Endothelial cell of umbilical vein (primary cell): ENCODE data around the gene RGS21. TPM values are rescaled to one million over a fixed set of nuclear protein-coding genes. Genes with fewer than 3 reads are reported as not detected.

Experiments
- BruUV-seq: library from RNA; stranded (reverse); fragments of 400-500 nt; replicated peaks from 2 replicates; lab custom pipeline; 2021; lab: Mats Ljungman, UMichigan
- CTCF ChIA-PET: fragments of 300-600, 350-600 bp; sonication (Branson Sonifier 250); formaldehyde crosslinking; loops from one replicate; lab custom pipeline; 2021; ENCODE audit warnings: antibody characterized with exemption, inconsistent platforms; lab: Charles Lee
- POLR2A ChIA-PET: fragments of 300-600, 350-600 bp; sonication (Branson Sonifier 250); formaldehyde crosslinking; loops from one replicate; lab custom pipeline; 2021; ENCODE audit warnings: antibody characterized with exemption, inconsistent platforms; lab: Charles Lee
- DNase-seq: peaks from one replicate; pipeline ENCODE4 v3.0.0-alpha.2; 2011; ENCODE audit warnings: low read depth, low spot score
- FAIRE-seq: peaks from 2 replicates; lab custom pipeline; 2011; peaks lifted over from hg19 to GRCh38; lab: Jason Lieb, UNC
- H2AFZ ChIP-seq: 2 replicates; pipeline ENCODE4 v1.6.0; 2012; ENCODE audit warnings: low read depth, low read length, control low read depth, inconsistent platforms
- H3K27ac ChIP-seq: 2 replicates; pipeline ENCODE4 v1.5.1; 2011; ENCODE audit warnings: low read depth, mild to moderate bottlenecking, control low read depth, low read length, moderate library complexity; ENCODE audit not compliant: insufficient read depth
- H3K27me3 ChIP-seq, 2 experiments: 2 replicates each; pipeline versions ENCODE4 v1.6.0 to v1.6.1; 2011; ENCODE audit warnings: low read length in 2 of 2, mixed read lengths in 1 of 2; ENCODE audit not compliant: control insufficient read depth in 2 of 2, insufficient read depth in 2 of 2
- H3K36me3 ChIP-seq, 2 experiments: 2 replicates in 1 of 2; 3 replicates in 1 of 2; pipeline ENCODE4 v1.5.1; 2011; ENCODE audit warnings: low read length in 2 of 2, mild to moderate bottlenecking in 1 of 2, moderate library complexity in 1 of 2; ENCODE audit not compliant: control insufficient read depth in 2 of 2, insufficient read depth in 2 of 2; ENCODE audit errors: extremely low read depth in 1 of 2
- H3K4me1 ChIP-seq: 3 replicates; pipeline ENCODE4 v1.5.1; 2011; ENCODE audit warnings: mild to moderate bottlenecking, low read length; ENCODE audit not compliant: control insufficient read depth, insufficient read depth; ENCODE audit errors: extremely low read depth
- H3K4me2 ChIP-seq: 2 replicates; pipeline ENCODE4 v1.6.1; 2011; ENCODE audit warnings: low read length, control low read depth, mixed read lengths; ENCODE audit not compliant: insufficient read depth
- H3K4me3 ChIP-seq, 3 experiments: fragments of 200-600 bp in 1 of 3; sonication (generic), shearing (Covaris generic) in 1 of 3; replicated peaks in 1 of 3; 2 replicates each; pipeline ENCODE4 v1.5.1; 2011 to 2016; ENCODE audit warnings: control low read depth in 3 of 3, low read length in 3 of 3, mild to moderate bottlenecking in 2 of 3, inconsistent platforms in 1 of 3, low read depth in 1 of 3, moderate library complexity in 1 of 3; ENCODE audit not compliant: insufficient read depth in 1 of 3
- H3K79me2 ChIP-seq: 2 replicates; pipeline ENCODE4 v1.6.0; 2012; ENCODE audit warnings: low read length, inconsistent platforms; ENCODE audit not compliant: control insufficient read depth, insufficient read depth
- H3K9ac ChIP-seq: replicated peaks from 2 replicates; pipeline ENCODE3; 2011; ENCODE audit warnings: low read length, control low read depth; ENCODE audit not compliant: insufficient read depth; ENCODE audit errors: extremely low read depth
- H3K9me1 ChIP-seq: replicated peaks from 3 replicates; pipeline ENCODE4 v1.6.0; 2011; ENCODE audit warnings: mild to moderate bottlenecking, low read length; ENCODE audit not compliant: control insufficient read depth, insufficient read depth; ENCODE audit errors: extremely low read depth
- H3K9me3 ChIP-seq: replicated peaks from 2 replicates; pipeline ENCODE4 v1.5.1; 2012; ENCODE audit warnings: low read length, inconsistent platforms; ENCODE audit not compliant: control insufficient read depth, insufficient read depth
- H4K20me1 ChIP-seq: replicated peaks from 2 replicates; pipeline ENCODE3; 2011; ENCODE audit warnings: mild to moderate bottlenecking, low read length; ENCODE audit not compliant: control insufficient read depth, insufficient read depth; ENCODE audit errors: extremely low read depth
- CTCF ChIP-seq, 2 donors: IDR thresholded peaks; 1 replicate in 1 of 2; 2 replicates in 1 of 2; pipeline ENCODE4 v1.5.1; 2011; ENCODE audit warnings: low read length in 2 of 2, mild to moderate bottlenecking in 2 of 2, moderate library complexity in 2 of 2, control low read depth in 1 of 2, inconsistent platforms in 1 of 2, low read depth in 1 of 2; ENCODE audit not compliant: insufficient read depth in 1 of 2; ENCODE audit errors: extremely low read depth in 1 of 2
- EZH2 ChIP-seq: IDR thresholded peaks from 2 replicates; pipeline ENCODE4 v1.6.1; 2012; ENCODE audit warnings: borderline replicate concordance, low read depth, mild to moderate bottlenecking, moderate library complexity, low read length, inconsistent platforms; ENCODE audit not compliant: severe bottlenecking
- GATA2 ChIP-seq: IDR thresholded peaks from 2 replicates; pipeline ENCODE4 v1.7.0; 2011; ENCODE audit warnings: low read depth, mild to moderate bottlenecking, moderate library complexity, mixed read lengths, low read length; ENCODE audit not compliant: insufficient read length, insufficient read depth
- JUN ChIP-seq: IDR thresholded peaks from 2 replicates; pipeline ENCODE4 v1.6.1; 2011; ENCODE audit warnings: borderline replicate concordance, low read depth; ENCODE audit not compliant: insufficient read length, insufficient read depth
- MAX ChIP-seq: IDR thresholded peaks from 2 replicates; pipeline ENCODE4 v1.6.1; 2011; ENCODE audit not compliant: insufficient read depth, insufficient read length
- POLR2A ChIP-seq: IDR thresholded peaks from 2 replicates; pipeline ENCODE4 v1.6.1; 2012; ENCODE audit warnings: low read depth, mild to moderate bottlenecking, control low read depth, low read length
- dilution Hi-C: fragments of 300-500 bp; cut with MboI; formaldehyde crosslinking; loops from one replicate; pipeline ENCODE4 v1.15.0; 2019; ENCODE audit warnings: low sequenced_read_pairs; ENCODE audit not compliant: extremely low pct_ligation_motif_present
- intact Hi-C: fragments of 100-400 bp; cut with micrococcal nuclease; formaldehyde crosslinking; loops from one replicate; pipeline ENCODE4 v1.10.0; 2022
- polyA plus RNA-seq, 4 experiments: library from polyadenylated mRNA; depleted of rRNA in 3 of 4; stranded (reverse) in 3 of 4; unstranded in 1 of 4; fragments of >200 nt; gene quantifications; 2 replicates each; pipeline versions ENCODE4 v1.2.1 to v1.2.3, GENCODE V29; 2011 to 2012; ENCODE audit warnings: missing spikeins in 1 of 4
- total RNA-seq: library from RNA; stranded (reverse); gene quantifications from 2 replicates; pipeline ENCODE4 v1.2.3, GENCODE V29; 2021

RGS21 gene
- total and polyA plus RNA-seq, 2 donors (not counting 3 experiments of a cell fraction or from before 2014, with no cell fraction given), result not detected

GRCh38 chr1:192268468-192269052 lies 48.2 kb upstream of the RGS21 start:
- Histone ChIP-seq H3K79me2 (no peaks in the 10 kb centered on the region), H4K20me1 (no peaks in the 10 kb centered on the region), H3K27ac (no peak overlapping the region), H3K9me3 (no peaks in the 10 kb centered on the region), H2AFZ (no peak overlapping the region), H3K4me2 (no peak overlapping the region), H3K27me3 (no peaks in the 10 kb centered on the region), H3K4me1 (peaks cover 19% of the 10 kb centered on the region), H3K4me3 (no peak overlapping the region), H3K9ac (no peak overlapping the region), H3K9me1 (no peaks in the 10 kb centered on the region), H3K36me3 (no peaks in the 10 kb centered on the region)
- ChIA-PET POLR2A (no interaction called here), CTCF (no interaction called here)
- dilution Hi-C loops, result no loop called here
- FAIRE-seq (no peak), DNase-seq (no peak)
- TF ChIP-seq CTCF (IDR thresholded peaks at IDR 0.05; ENCODE audit: extremely low read depth in 1 of 2, insufficient read depth in 1 of 2, low read depth in 1 of 2, low read length in 2 of 2) (no peak), POLR2A (no peak), JUN (no peak), EZH2 (no peak), GATA2 (no peak), MAX (no peak)
- BruUV-seq, result no TSS peak
- intact Hi-C loops, result no loop called here
